CD4-positive, alpha-beta T cell treated with Interleukin-21 for 1 hour (primary cell): Measurements from ENCODE around the gene TENT4B.
A peak's percentile ranks its signal among the peaks of the same experiment; 100 is the strongest.
"Not testable (repeated sequence)": the region's sequence is repeated elsewhere in the genome, so short reads cannot be mapped to it uniquely, and the experiment has no call there.

Experiments
- DNase-seq: peaks from one replicate; pipeline ENCODE4 v3.0.0-alpha.2; 2020

TENT4B gene

DNA sequence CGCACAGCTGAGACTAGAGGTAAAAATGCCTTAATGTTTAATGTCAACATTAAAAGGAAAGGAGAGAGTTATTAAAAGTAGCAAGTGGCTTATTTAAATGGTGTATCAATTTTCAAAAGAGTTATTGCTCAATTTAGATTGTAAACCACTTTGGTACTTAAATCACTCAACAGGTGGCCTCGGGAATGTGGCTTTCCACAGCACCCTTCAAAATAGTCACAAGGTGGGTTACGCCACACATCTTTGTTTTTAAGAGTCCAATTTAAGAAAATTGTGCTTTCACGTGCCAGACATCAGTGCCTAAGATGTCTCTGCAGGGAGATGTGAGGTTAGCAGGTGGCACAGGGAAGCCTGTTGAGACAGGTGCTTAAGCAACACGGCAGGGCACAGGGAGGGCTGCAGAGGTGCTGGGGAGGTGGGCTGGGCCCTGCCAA, 85.8 kb downstream of the TENT4B start:
- no peak for DNase-seq

DNA sequence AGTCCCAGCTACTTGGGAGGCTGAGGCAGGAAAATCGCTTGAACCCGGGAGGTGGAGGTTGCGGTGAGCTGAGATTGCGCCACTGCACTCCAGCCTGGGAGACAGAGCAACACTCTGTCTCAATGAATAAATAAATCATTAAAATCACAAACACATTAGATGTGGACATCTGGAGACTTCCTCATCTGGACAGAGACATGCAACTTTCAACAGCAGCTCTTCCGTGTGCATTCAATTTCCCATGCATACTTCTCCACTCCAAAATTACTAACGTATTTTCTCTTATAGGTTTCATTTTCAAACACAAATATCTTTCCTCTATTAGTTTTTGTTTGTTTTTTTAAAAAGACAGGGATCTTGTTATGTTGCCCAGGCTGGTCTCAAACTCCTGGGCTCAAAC, 89.9 kb downstream of the TENT4B start:
- DNase-seq, result not testable (repeated sequence)

DNA sequence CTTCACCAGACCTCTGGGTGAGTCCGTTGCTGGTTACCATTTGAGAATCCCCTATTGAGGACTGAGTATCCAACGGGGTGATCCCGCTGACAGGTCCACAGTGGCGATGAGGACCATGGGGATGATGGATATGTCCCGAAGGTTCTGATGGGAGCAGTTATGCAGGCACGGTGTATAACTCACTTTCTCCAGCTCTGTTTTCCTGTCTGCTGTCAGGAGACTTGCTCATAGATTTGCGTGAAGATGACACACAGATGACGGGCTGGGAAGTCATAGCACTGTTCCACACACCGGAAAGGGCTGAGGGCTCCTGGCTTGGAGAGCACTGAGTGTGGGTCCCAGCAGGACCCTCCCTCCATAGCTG, 91.0 kb downstream of the TENT4B start:
- DNase-seq, result no peak

DNA sequence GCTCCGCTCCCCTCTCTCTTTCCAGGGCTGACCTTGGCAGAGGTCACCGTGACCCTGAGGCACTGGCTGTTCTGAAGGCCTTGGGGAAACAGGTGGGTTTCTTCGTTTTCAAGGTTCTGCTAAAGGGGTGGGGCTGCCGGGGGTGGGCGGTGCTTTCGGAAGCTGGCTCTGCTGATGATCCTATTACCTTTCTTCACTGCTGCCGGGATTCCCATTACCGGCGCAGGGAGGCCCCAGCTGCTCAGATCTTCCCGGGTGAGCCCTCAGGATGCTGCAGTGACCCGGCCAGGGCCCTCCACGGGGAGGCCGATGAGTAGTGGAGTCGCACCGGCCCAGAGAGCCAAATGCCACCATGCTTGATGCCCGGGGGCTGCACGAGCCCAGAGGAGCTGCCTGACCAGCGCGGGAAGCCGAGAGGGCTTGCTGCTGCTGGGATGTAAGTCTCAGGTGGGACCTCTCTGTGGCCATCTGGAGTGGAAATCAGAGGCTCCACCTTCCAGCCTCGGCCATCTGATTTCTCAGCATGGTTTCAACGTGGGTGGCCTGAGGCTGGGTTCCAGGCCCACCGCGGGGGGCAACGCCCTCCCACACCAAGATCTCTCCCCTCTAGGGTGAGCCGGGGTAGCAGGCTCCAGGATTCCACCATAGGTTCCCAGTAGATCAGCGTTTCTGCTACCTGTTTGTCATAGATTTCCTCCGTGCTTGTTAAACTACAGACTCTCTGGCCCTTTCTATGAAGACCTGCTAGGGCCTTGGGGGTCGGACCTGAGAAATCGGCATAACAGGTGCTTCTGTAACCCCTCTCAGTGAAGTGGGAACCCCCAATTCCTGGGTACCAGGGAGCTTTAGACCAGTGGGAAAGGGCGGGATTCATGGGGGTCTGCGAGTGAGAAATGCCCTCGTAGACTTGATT, 91.7 kb downstream of the TENT4B start:
- no peak for DNase-seq

DNA sequence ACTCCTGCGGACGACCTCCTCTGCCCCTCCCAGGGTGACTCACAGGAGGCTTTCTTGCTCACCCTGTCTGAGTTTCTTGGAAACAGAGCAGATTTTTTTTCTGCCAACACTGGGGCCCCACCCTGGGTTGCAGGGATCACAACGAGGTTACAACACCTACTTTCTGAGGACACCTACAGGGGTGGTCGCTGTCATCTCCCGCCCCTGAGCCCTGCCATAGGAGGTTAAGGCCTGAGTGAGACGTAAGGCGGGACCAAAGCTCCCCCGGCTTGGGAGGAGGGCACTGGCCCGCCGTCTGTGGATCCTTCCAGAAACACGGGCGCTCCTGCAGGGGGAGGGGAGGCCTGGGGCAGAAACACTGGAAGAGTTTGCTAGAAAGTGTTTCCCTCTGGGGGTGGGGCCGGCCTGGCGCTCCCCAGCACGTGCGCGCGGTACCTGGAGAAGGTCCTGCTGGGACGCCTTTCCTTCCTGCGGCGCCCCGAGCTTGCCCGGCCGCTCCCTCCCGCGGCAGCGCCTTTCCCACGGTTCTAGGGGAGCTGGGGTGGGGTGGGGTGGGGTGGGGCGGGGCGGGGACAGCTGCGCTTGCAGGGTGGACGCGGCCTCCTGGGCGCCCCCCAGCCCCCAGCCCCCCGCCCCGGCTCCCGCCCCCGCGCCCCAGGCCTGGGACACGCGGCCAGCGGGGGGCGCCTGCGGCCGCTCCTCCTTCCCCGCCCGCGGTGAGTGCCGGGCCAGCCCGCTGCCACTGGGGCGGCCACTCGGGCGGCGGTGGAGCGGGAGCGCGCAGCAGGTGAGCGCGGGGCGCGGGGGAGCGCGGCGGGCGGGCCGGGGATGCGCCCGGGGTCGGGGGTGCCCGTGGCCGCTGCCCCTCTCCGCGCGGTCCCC, 92.6 kb downstream of the TENT4B start:
- peak; percentile 42 for DNase-seq

DNA sequence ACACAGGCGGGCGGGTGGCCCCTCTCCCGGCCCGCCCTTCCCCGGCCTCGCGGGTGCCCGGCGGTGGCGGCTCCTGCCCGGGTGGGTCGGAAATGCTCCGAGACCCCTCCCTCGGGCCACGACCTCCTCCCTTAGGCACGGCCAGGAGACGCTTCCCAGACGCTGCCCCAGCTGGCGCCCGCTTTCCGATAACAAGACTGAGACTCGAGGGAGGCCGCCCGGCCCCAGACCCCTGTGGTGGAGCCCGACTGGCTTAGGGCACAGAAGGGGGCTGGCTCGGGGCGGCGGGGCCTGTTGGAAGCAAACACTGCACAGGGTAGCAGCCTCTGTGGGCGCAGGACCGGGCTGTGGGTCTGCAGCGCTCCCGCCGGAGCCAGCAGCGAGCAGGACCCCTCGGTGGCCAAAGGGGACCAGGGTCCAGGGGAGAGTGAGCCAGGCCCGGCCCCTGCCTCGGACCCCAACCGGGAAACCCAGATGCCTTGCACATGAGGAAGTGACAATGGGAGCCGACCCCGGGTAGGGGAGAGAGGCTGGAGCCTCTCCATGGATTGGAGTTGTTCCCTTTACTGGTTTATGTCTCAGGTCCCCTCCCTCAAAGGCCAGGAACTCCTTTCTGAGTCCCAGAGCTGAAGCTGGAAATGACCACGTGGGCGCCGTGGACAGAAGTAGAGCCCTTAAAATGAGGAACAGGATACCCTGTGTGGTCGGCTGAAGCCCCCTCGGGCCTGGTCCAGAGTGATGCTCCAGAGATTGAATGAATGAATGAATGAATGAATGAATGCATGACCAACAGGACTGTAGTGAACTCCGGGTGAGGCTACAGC, 93.4 kb downstream of the TENT4B start:
- no peak for DNase-seq

DNA sequence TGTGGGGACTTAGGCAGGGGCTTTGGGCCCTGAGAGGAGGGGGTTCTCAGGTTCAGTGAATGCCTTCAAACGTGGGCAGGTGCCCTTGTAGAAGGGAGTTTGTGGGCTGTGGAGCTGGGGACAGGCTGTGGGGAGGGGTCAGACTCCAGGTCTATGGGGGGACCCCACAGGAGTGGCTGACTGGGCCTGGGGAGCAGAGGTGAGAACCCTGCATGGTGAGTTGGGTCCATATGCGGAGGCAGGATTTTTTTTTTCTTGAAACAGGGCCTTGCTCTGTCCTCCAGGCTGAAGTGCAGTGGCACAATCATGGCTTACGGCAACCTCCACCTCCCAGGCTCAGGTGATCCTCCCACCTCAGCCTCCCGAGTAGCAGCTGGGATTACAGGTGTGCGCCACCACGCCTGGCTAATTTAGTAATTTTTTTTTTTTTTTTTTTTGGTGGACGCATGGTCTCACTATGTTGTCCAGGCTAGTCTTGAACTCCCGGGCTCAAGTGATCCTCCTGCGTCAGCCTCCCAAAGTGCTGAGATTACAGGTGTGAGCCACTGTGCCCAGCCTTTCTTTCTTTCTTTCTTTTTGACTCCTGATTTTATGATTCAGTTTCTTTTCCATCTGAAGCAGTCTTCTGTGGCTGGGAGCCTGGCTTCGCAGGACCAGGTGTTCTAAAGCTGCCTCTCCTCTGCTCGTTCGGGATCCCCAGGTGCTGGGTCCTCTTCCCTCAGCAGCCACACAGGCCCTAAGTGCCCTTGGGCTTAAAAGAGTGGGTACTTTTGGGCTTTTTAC, 94.2 kb downstream of the TENT4B start:
- no peak for DNase-seq

DNA sequence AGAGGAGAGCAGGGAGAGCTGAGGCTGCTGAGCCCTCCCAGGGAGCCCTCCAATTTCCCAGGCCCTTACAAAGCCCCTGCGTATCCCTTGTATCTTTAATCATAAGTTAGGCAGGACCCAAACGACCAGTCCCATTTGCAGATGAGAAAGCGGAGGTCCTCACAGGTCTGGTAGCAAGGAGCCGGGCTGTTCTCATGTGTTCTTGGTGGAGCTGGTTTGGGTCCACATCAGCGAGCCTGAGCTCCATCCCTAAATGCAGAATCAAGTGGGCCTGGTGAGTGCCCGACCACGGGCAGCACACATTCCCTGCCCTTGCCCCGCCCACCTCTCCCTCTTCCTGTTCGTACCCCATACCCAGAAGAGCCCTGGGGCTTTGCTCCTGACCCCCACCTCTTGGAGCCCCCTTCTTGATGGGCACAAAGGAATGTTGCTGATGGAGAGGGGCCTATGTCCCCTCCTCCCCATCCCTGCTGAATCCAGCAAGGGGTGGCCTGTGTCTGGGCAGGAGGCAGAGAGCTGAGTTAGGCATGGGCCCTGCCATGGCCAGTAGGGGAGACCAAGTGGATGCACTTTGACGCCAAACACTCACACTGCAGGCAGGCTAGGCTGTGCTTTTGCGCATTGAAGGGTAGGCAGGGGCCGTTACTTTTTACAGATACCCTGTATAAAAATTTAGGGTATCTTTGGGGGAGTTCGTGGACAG, 95.0 kb downstream of the TENT4B start:
- DNase-seq, result no peak

DNA sequence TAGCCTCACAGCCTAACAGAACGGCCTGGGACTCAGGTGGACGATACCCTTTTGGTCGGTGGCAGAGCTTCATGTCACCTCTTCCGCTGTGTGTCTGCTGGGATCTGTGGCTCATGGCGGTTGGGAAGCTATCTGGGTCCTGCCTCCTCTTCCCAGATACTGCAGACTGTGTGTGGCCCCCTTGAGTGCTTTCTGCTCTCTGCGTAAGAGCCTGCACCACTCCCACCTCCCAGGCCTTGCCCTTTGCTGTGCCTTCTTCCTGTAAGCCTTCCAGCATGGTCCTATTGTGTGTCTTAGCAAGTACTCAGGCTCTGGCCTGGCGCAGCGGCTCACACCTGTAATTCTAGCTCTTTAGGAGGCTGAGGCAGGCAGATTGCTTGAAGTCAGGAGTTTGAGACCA, 95.7 kb downstream of the TENT4B start:
- DNase-seq, result no peak

DNA sequence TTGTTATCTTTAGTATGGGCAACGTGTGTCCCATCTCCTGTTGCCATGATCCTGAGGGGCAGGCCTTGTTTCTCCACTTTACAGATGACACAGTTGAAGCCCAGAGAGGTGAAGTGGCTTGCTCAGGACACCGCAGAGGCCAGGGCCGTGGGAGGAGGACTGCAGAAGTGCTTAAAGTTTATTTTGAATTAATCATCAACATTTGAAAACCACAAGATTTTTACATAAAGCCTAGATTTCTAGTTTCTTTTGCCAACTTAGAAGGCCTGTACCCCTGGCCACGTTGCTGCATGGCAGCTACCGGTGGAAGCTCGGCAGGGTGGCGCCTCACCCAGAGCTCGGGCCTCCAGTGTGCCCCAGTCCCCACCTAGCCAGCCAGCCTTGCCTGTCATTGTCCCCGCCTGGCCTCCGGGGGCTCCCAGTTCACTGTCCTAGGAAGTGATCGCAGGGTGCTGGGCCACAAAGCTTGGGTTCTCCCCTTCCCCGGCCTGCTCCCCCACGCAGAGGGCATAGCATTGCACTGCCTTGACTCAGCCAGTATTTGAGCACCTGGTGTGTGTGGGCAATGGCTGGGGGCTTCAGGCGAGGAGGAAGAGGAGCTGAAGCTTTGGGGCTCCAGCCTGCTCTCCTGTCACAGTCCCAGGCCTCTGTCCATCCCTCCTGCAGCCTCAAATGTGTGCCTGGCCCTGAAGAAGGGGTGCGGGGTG, 98.4 kb downstream of the TENT4B start:
- no peak for DNase-seq

DNA sequence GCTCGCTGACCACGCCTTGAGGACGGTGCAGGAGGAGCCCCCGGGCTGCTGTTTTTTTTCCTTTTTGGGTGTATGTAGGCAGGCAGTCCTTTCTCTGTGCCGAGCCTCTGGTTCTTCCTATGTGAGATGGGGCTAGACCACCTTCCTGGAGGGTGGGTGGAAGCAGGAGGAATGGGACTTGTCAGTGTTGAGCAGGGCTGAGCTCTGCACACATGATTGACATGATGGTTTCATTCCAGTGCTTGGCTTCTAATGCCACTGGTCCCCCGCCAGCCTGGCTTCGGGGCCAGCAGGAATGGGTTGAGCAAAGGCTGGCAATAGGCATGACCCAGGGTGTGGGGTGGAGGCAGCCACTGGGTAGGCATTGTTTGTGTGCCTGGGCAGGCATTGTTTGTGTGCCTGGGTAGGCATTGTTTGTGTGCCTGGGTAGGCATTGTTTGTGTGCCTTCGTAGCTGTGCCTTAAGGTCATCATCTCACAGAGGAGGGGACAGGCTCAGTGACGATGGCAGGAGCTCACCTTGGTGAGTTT, 99.0 kb downstream of the TENT4B start:
- DNase-seq, result no peak

DNA sequence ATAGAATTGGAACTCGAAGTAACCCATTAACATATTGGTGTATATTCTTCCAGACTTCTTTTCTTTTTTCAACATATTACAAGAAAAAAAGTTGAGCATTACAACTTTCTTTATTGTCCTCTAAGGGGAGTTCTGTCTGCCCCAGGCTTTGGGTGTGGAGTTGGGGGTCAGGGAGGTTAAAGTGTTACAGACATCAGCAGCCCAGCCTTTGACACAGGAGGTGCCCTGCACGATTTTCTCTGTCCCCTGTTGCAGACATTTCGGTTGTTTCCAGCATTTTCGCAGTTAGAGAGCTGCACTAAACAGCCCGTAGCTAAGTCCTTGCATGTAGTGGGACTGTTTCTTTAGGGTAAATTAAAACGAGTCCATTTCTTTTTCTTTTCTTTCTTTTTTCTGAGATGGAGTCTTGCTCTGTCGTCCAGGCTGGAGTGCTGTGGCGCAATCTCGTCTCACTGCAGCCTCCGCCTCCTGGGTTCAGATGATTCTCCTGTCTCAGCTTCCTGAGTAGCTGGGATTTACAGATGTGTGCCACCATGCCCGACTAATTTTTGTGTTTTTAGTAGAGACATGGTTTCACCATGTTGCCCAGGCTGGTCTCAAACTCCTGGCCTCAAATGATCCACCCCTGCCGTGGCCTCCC, 99.9 kb downstream of the TENT4B start:
- DNase-seq, result no peak

DNA sequence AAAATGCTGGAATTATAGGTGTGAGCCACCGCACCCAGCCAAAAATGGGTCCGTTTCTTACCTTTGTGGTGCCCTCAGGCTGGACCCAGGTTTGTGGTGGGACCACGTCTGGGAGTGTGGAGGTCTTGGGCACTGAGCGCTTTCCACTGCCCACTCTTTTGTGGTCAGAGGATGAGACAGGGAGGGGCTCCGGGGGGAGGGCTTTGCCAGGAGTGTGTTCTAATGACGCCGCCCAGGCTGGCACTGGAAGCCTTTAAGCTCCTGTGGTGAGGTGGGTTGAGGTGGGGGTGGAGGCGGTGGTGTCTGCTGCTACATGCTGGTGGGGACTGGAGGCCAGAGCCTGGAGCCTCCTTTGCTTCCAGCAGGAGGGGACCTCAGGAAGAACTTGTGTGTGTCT, 100.4 kb downstream of the TENT4B start:
- no peak for DNase-seq

DNA sequence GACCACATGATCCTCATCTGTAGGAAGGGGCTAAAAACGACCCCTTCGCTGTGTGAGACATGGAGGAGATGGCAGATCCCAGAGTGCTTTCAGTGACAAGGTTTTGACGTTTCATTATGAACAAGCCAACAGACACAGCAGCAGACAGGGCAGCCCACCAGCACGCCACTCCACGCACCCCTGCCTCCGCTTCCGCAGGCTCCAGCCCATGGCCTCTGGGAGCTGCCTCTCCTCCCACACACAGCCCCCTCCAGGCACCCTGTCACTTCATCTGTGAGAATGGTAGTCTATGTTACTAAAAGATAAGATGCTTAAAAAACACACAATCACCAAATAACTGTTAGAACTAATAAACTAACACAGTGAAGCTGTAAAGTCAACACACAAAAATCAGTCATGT, 101.0 kb downstream of the TENT4B start:
- no peak for DNase-seq

DNA sequence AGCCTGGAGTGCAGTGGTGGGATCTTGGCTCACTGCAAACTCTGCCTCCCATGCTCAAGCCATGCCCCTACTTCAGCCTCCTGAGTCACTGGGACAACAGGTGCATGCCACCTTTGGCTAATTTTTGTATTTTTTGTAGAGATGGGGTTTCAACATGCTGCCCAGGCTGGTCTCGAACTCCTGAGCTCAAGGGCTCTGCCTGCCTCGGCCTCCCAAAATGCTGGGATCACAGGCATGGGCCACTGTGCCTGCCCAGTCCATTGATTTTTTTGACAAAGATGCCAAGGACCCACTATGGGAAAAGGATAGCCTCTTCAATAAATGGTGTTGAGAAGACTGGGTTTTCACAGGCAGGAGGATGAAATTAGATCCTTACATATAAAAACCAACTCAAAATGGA, 102.4 kb downstream of the TENT4B start:
- no peak for DNase-seq

DNA sequence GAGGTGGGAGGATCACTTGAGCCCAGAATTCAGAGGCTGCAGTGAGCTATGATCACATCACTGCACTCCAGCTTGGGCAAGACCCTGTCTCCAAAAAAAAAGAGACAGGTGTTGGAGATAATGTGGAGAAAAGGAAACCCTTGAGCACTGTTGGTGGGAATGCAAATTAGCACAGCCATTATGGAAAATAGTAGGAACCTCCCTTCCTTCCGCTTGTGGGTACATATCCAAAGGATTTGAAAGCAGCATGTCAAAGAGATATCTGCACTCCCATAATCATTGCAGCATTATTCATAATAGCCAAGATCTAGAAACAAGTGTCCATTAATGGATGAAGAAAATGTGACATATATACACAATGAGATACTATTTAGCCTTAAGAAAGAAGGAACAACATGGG, 103.5 kb downstream of the TENT4B start:
- DNase-seq, result no peak

DNA sequence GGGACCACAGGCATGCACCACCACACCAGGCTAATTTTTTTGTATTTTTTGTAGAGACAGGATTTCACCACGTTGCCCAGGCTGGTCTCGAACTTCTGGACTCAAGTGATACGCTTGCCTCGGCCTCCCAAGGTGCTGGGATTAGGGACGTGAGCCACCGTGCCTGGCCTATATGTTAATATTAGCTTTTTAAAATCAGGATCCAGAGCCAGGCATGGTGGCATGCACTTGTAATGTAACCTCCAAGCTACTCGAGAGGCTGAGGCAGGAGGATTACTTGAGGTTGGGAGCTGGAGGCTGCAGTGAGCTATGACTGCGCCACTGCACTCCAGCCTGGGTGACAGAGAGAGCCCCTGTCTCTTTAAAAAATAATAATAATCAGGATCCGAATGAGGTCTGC, 104.8 kb downstream of the TENT4B start:
- no peak for DNase-seq

DNA sequence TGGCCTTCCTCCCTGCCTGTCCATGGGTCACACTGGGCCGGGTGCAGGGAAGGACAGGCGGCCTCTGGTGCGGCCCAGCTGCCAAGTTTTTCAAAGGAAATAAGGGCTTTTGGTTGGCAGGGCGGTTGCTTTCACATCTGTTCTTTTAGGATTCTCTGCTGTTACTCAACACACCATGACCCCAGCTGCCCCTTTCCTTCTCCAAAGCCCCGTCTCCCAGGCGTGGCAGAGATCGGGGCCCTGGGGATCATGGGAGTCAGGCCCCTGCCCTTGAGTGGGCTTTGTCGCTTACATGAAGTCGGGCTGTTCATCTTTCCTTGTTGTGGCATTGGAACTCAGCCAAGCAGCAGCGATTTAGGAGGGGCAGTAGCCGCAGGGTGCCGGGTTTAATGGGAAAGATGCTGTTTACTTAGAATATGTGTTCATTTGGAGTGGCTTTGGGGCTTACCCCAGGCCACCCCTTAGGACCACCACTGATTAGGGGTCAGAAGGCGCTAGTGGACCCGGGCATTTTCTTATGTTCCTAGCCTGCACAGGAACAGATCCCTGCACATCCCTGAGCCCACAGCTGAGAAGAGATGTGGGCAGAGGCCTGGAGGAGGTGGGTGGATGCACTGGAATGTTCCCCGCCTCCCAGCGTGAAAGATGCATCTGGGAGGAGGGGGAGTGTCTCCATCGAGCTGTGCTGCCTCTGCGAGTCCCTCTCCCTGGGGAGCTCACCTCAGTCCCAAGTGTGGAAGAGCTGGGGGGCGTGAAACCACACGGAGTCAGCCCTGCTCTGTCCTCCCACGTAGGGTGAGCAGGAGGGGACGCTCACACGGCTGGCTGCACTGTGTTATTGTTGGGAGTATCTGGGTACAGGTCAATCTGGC, 106.5 kb downstream of the TENT4B start:
- no peak for DNase-seq
